Measurements from ENCODE around the gene SLC13A2.

- TF ChIP-seq CTCF (IDR thresholded peaks at IDR 0.05): no peak
- no peak for TF ChIP-seq POLR2A (IDR thresholded peaks at IDR 0.05)
These were observed 54.4 kb downstream of the SLC13A2 start for GRCh38 chr17:28527859-28528258.
